Raji (cell line): ENCODE data around the gene MMD.

Source experiments
- POLR2A ChIP-seq: IDR thresholded peaks from 2 replicates; pipeline ENCODE4 v1.6.1; 2011; ENCODE audit warnings: low read depth, low read length, control low read depth; ENCODE audit not compliant: insufficient read depth

The MMD gene

GRCh38 chr17:55354010-55354409 lies 67.6 kb downstream of the MMD start:
- no peak for TF ChIP-seq POLR2A

- no peak for TF ChIP-seq POLR2A
Measured at GRCh38 chr17:55351226-55351625, 70.4 kb downstream of the MMD start.

- TF ChIP-seq POLR2A = no peak
Measured at GRCh38 chr17:55350825-55351205, 70.8 kb downstream of the MMD start.

DNA sequence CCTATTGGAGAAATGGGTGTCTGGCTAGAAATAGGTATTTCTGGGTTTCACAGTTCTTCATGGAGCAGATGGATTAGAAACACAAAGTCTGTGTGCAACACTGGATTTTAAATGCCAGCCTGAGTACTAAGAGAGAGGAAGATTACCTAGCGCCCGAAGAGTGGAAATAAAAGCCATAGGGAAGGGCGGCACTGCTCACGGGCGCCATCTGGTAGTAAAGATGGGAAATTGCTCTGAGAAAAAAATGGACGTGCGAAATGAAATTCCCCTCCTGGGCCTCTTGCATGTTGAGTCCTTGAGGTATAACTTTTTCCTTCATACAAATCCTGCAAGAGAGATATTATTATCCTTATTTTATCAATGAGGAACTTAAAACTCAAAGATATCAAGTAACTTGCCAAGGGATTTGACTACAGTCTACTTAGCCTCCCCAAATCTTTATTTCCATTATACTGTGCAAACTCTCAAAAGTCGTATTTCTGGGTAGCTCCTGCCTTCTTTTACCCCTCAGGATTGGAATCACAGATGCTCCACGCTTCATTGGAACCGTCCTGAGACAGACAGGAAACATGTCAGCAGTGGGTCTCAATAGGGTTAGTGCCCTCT lies 72.8 kb downstream of the MMD start:
- TF ChIP-seq POLR2A = no peak

DNA sequence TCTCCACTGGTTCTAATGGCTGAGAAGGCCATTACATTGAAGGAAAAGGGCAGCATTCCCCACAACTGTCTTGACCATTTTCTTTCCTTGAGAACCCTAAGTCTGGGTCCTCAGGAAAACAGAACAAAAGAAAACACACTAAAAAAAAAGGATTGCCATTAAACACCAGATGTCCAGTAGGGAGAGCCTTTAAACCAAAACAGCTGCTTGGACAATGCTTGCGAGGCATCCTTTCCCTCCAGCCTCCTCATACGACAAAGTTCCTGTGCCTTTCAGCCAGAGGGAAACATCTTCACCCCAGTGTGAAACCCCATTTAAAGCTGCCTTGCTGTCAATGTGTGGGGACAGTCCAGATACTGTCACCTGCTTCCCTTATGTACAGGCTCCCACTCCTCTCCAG lies 74.3 kb downstream of the MMD start:
- no peak for TF ChIP-seq POLR2A

GRCh38 chr17:55346658-55347057 lies 75.0 kb downstream of the MMD start:
- TF ChIP-seq POLR2A = no peak

DNA sequence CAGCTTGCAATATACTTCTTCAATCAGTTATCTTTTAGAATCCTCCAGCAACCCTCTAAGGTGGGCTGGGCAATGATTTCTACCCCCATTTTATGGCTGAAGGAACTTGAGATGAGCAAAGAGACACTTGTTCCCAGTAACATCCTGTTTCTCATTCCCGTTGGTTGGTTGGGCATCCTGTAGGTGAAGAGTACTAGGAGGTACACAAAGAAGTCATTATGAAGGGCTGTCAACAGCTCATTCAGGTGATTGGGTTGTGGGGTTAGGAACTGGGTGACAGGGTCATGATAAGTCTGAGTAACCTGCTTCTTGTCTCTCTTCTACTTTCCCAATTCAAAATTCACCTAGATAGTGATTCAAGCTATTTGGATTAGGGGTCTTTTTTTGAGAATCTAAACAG lies 76.5 kb downstream of the MMD start:
- TF ChIP-seq POLR2A = no peak

DNA sequence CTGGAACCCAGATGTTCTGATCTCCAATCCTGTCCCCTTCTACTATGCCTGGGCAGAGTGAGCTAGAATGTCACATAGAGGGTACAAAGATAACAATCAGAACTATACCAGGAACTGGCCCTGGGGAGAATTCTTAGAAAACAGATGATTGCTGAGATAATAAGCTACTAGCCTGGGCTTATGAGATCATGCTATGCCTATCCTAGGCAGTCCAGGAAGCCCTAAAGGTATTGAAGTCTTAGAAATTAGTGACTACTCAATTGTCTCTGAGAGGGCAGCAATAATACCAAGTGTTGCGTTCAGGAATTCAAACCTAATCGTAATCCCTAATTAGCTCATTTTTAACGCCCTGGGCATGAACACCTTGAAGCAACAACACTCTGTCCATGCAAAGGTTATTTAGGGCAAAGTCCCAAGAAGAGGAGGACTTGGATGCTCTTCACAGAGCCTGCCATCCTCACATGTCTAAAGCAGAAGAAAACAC lies 77.1 kb downstream of the MMD start:
- TF ChIP-seq POLR2A = no peak

DNA sequence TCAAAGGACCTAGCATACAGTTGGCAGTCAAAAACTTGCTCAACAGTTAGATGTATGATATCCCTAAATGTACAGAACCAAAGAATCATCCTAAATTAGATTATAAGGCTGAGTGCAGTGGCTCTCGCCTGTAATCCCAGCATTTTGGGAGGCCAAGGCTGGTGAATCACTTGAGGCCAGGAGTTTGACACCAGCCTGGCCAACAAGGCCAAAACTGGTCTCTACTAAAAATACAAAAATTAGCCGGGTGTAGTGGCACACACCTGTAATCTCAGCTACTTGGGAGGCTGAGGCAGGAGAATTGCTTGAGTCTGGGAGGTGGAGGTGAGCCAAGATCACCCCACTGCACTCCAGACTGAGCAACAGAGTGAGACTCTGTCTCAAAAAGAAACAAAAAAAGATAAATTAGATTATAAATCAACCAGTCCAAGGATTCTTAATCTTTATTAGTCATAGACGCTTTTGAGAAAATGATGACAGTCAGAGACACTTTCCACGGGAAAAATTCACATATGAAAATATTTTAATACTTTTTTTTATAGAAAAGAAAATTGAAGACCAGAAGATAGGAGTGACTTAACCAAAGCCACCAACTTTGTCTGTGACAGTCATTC lies 77.6 kb downstream of the MMD start:
- TF ChIP-seq POLR2A = no peak

- TF ChIP-seq POLR2A = no peak
Measured at GRCh38 chr17:55342800-55343585, 78.6 kb downstream of the MMD start.
